Keratinocyte (primary cell): ENCODE results near the gene NLRC5. TPM values are rescaled to one million over a fixed set of nuclear protein-coding genes. Genes with fewer than 3 reads are reported as not detected.

Source experiments
- DNase-seq: peaks from one replicate; pipeline ENCODE4 v3.0.0-alpha.2; 2011; ENCODE audit warnings: low read depth, missing footprints, low spot score
- FAIRE-seq: peaks from 2 replicates; lab custom pipeline; 2011; peaks lifted over from hg19 to GRCh38; lab: Jason Lieb, UNC
- H2AFZ ChIP-seq: 2 replicates; pipeline ENCODE4 v1.6.0; 2012; ENCODE audit warnings: low read length, control low read depth, inconsistent platforms; ENCODE audit not compliant: control insufficient read depth
- H3K27ac ChIP-seq: 2 replicates; pipeline ENCODE4 v1.5.1; 2011; ENCODE audit warnings: low read length; ENCODE audit not compliant: control insufficient read depth, insufficient read depth
- H3K27me3 ChIP-seq: 3 replicates; pipeline ENCODE4 v1.6.0; 2011; ENCODE audit warnings: low read length; ENCODE audit not compliant: control insufficient read depth, insufficient read depth; ENCODE audit errors: extremely low read depth
- H3K36me3 ChIP-seq, 2 experiments: 2 replicates in 1 of 2; 3 replicates in 1 of 2; pipeline ENCODE4 v1.5.1; 2011; ENCODE audit warnings: low read length in 2 of 2, mild to moderate bottlenecking in 1 of 2; ENCODE audit not compliant: control insufficient read depth in 2 of 2, insufficient read depth in 2 of 2; ENCODE audit errors: extremely low read depth in 1 of 2
- H3K4me1 ChIP-seq: 3 replicates; pipeline ENCODE4 v1.5.1; 2011; ENCODE audit warnings: low read length; ENCODE audit not compliant: control insufficient read depth, insufficient read depth; ENCODE audit errors: extremely low read depth
- H3K4me2 ChIP-seq: 3 replicates; pipeline ENCODE4 v1.6.0; 2011; ENCODE audit warnings: low read depth, low read length; ENCODE audit not compliant: control insufficient read depth, insufficient read depth; ENCODE audit errors: extremely low read depth
- H3K4me3 ChIP-seq, 3 experiments: fragments of 200-600 bp in 1 of 3; sonication (generic) in 1 of 3; 2 replicates in 2 of 3; 3 replicates in 1 of 3; pipeline ENCODE4 v1.5.1; 2011 to 2016; ENCODE audit warnings: low read length in 3 of 3, mild to moderate bottlenecking in 3 of 3, control low read depth in 2 of 3, inconsistent platforms in 1 of 3, low read depth in 1 of 3, mixed read lengths in 1 of 3, mixed run types in 1 of 3, moderate library complexity in 1 of 3; ENCODE audit not compliant: control insufficient read depth in 2 of 3, insufficient read depth in 2 of 3; ENCODE audit errors: extremely low read depth in 1 of 3
- H3K79me2 ChIP-seq: 2 replicates; pipeline ENCODE4 v1.6.0; 2012; ENCODE audit warnings: low read length; ENCODE audit not compliant: control insufficient read depth, insufficient read depth
- H3K9ac ChIP-seq: 3 replicates; pipeline ENCODE4 v1.6.0; 2011; ENCODE audit warnings: low read length; ENCODE audit not compliant: control insufficient read depth, insufficient read depth; ENCODE audit errors: extremely low read depth
- H3K9me1 ChIP-seq: 3 replicates; pipeline ENCODE4 v1.6.0; 2011; ENCODE audit warnings: low read length; ENCODE audit not compliant: control insufficient read depth, insufficient read depth; ENCODE audit errors: extremely low read depth
- H3K9me3 ChIP-seq: 2 replicates; pipeline ENCODE4 v1.5.1; 2012; ENCODE audit warnings: low read depth, low read length; ENCODE audit not compliant: control insufficient read depth
- H4K20me1 ChIP-seq: 3 replicates; pipeline ENCODE4 v1.6.0; 2011; ENCODE audit warnings: low read length; ENCODE audit not compliant: control insufficient read depth, insufficient read depth; ENCODE audit errors: extremely low read depth
- CTCF ChIP-seq, 3 experiments: IDR thresholded peaks in 1 of 3; conservative IDR thresholded peaks in 1 of 3; optimal IDR thresholded peaks in 1 of 3; 2 replicates in 2 of 3; 3 replicates in 1 of 3; pipeline versions ENCODE3 to v1.5.1; 2011; ENCODE audit warnings: low read length in 3 of 3, mild to moderate bottlenecking in 3 of 3, moderate library complexity in 2 of 3, control low read depth in 1 of 3, inconsistent platforms in 1 of 3; ENCODE audit not compliant: insufficient read depth in 2 of 3; ENCODE audit errors: extremely low read depth in 1 of 3
- EZH2 ChIP-seq: IDR thresholded peaks from one replicate; pipeline ENCODE4 v1.6.1; 2012; ENCODE audit warnings: inconsistent platforms, mild to moderate bottlenecking, low read length, moderate library complexity
- dilution Hi-C: fragments of 300-500 bp; cut with MboI; formaldehyde crosslinking; loops from one replicate; pipeline ENCODE4 v1.7.0; 2020; ENCODE audit warnings: low sequenced_read_pairs; ENCODE audit not compliant: extremely low pct_ligation_motif_present
- polyA plus RNA-seq, 5 experiments: library from polyadenylated mRNA; depleted of rRNA in 3 of 5; stranded (reverse) in 3 of 5; stranded (forward) in 1 of 5; unstranded in 1 of 5; fragments of >200 nt; gene quantifications; 1 replicate in 1 of 5; 2 replicates in 3 of 5; 3 replicates in 1 of 5; pipeline versions ENCODE4 v1.2.1 to v1.2.3, GENCODE V29; 2011 to 2012; ENCODE audit warnings: missing spikeins in 2 of 5, low read depth in 1 of 5, low replicate concordance in 1 of 5

NLRC5 gene
- polyA plus RNA-seq, 1 donor (not counting 4 experiments of a cell fraction or from before 2014, with no cell fraction given) = 7.8 TPM

GRCh38 chr16:56993204-56993603 lies 3.8 kb downstream of the NLRC5 start:
- no peaks in the 10 kb centered on the region for H4K20me1 ChIP-seq
- no peak overlapping the region for H3K4me2 ChIP-seq
- no peaks in the 10 kb centered on the region for H3K9me1 ChIP-seq
- peaks cover 28% of the 10 kb centered on the region for H3K4me1 ChIP-seq
- dilution Hi-C loops = no loop called here
- no peak overlapping the region for H3K4me3 ChIP-seq
- no peaks in the 10 kb centered on the region for H3K9me3 ChIP-seq
- no peak overlapping the region for H3K27ac ChIP-seq
- no peak overlapping the region for H2AFZ ChIP-seq
- H3K27me3 ChIP-seq = no peaks in the 10 kb centered on the region
- H3K36me3 ChIP-seq = no peaks in the 10 kb centered on the region
- DNase-seq (no peak), FAIRE-seq (no peak)
- TF ChIP-seq CTCF (optimal IDR thresholded peaks at IDR 0.05 in 1 of 3, IDR thresholded peaks at IDR 0.05 in 1 of 3, conservative IDR thresholded peaks at IDR 0.05 in 1 of 3; ENCODE audit: extremely low read depth in 1 of 3, insufficient read depth in 2 of 3, low read length in 3 of 3) = no peak
- no peak for TF ChIP-seq EZH2
- H3K9ac ChIP-seq = no peak overlapping the region
- H3K79me2 ChIP-seq = peaks cover 7% of the 10 kb centered on the region

DNA sequence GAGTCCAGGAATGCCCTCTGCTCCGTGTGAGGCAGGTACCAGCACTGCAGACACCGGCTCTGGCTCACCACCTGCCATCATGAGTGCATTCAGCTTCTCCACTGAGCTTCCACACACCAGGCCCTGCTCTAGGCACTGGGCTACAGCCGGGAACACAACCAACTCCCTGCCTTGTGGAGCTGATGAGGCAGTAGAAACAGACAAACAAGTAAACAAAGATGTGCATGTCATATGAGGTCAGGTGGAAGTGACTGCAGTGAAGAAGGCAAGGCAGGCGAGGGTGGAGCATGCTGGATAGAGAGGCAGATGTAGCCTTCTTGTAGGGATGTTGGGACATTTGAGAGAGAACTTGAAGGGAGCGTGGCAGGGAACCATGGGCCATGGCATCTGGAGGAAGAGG lies 5.0 kb downstream of the NLRC5 start:
- dilution Hi-C loops = no loop called here
- DNase-seq = no peak
- no peaks in the 10 kb centered on the region for H3K27me3 ChIP-seq
- no peak overlapping the region for H3K27ac ChIP-seq
- TF ChIP-seq CTCF (optimal IDR thresholded peaks at IDR 0.05 in 1 of 3, IDR thresholded peaks at IDR 0.05 in 1 of 3, conservative IDR thresholded peaks at IDR 0.05 in 1 of 3; ENCODE audit: extremely low read depth in 1 of 3, insufficient read depth in 2 of 3, low read length in 3 of 3) = no peak
- TF ChIP-seq EZH2 = no peak
- peaks cover 29% of the 10 kb centered on the region for H3K4me1 ChIP-seq
- H3K79me2 ChIP-seq = peaks cover 7% of the 10 kb centered on the region
- no peak overlapping the region for H3K4me3 ChIP-seq
- no peak overlapping the region for H2AFZ ChIP-seq
- H3K4me2 ChIP-seq = no peak overlapping the region
- H3K9ac ChIP-seq = no peak overlapping the region
- FAIRE-seq = no peak
- no peaks in the 10 kb centered on the region for H3K9me3 ChIP-seq
- no peaks in the 10 kb centered on the region for H4K20me1 ChIP-seq
- no peaks in the 10 kb centered on the region for H3K36me3 ChIP-seq
- no peaks in the 10 kb centered on the region for H3K9me1 ChIP-seq
